CD4-positive, alpha-beta T cell treated with Interleukin-17A for 4 hours (primary cell): Measurements from ENCODE around the gene KDM6B.

Experiments used
- DNase-seq: peaks from one replicate; pipeline ENCODE4 v3.0.0-alpha.2; 2020; ENCODE audit warnings: mixed read lengths

KDM6B gene

GRCh38 chr17:7841396-7841914 lies 7.4 kb downstream of the KDM6B start:
- peak; percentile 97 for DNase-seq

- DNase-seq, result peak; percentile 86
Measured at GRCh38 chr17:7841915-7842379, 7.9 kb downstream of the KDM6B start.

- DNase-seq, result peak; percentile 93
Measured at GRCh38 chr17:7842380-7843256, 8.6 kb downstream of the KDM6B start.

DNA sequence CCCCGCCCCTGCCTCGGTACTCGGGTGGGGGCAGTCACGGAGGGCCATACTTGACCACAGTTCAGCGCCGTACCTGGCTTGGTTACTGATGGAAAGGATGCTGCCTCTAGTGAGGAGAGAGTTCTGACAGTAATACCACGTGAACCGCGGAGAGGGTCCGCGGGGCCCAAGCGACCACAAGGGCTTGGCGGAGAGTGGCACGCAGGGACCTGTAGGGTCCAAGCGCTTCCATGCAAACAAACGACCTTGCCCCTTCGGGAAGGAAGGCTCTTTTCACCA lies 9.2 kb downstream of the KDM6B start:
- no peak for DNase-seq

DNA sequence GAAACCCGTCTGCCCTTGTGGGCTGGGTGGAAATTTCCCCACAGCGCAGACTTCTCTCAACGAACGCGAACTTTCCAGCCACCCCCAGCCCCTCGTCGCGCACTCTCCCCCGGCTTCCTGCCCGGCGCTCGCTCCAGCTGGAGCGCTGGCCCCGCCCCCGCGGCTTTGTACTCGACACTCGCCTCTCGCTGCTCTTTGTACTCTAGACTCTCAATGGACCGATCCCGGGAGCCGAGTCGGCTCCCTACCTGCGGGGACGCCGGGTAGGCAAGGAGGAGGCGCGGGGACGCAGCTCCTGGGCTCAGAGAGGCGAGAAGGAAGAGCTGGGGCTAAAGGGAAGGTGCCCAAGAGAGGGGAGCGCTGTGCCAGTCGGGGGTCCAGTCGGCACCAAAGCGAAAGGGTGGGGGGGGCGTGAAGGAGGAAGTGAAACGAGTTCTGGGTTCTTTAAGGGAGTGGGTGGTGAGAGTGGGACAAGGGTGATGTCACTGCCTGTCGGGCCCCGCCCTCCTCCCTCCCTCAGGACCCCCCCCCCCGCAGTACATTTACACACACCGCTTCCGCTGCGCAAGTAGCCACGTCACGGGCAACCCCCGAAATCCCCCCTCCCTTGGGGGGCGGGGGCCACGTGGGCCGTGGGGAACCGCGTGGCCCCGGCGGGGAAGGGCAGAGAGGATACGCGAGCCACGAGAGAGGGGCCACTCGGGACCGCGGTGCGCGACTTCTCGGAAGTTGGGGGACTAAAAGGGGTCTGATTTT lies 9.7 kb downstream of the KDM6B start:
- DNase-seq, result peak; percentile 93

- DNase-seq, result peak; percentile 78
Measured at GRCh38 chr17:7844292-7845154, 10.5 kb downstream of the KDM6B start.

DNA sequence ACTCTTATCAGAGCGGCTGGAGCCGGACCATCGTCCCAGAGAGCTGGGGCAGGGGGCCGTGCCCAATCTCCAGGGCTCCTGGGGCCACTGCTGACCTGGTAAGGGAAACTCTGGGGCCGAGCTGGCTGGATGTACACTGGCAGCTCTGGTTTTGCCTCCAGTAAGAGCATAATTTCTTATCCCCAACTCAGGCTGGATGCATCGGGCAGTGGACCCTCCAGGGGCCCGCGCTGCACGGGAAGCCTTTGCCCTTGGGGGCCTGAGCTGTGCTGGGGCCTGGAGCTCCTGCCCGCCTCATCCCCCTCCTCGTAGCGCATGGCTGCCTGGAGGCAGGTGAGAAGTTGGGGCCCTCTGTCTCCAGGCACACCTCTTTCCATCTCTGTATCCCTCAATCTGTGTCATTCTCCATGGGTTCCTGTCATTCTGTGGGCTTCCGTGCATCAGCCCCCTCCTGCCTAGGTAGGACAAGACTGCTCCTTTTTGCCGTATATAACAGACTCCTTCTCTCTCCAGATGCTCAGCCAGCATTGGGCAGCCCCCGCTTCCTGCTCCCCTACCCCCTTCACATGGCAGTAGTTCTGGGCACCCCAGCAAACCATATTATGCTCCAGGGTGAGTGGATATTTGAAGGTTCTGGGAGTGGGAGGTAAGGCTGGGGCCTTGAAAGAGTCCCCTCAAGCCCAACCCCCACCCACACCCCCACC lies 11.5 kb downstream of the KDM6B start:
- DNase-seq, result no peak

DNA sequence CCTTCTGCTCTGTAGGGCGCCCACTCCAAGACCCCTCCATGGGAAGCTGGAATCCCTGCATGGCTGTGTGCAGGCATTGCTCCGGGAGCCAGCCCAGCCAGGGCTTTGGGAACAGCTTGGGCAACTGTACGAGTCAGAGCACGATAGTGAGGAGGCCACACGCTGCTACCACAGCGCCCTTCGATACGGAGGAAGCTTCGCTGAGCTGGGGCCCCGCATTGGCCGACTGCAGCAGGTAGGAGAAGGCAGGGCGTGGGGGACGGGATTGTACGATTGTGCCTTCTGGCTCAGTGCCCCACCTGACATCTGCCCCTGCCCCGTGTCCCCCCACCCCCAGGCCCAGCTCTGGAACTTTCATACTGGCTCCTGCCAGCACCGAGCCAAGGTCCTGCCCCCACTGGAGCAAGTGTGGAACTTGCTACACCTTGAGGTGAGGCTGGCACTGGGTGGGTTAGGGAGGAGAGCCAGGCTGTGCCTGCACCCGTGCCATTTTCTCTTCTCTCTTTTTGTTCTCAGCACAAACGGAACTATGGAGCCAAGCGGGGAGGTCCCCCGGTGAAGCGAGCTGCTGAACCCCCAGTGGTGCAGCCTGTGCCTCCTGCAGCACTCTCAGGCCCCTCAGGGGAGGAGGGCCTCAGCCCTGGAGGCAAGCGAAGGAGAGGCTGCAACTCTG lies 12.2 kb downstream of the KDM6B start:
- no peak for DNase-seq

DNA sequence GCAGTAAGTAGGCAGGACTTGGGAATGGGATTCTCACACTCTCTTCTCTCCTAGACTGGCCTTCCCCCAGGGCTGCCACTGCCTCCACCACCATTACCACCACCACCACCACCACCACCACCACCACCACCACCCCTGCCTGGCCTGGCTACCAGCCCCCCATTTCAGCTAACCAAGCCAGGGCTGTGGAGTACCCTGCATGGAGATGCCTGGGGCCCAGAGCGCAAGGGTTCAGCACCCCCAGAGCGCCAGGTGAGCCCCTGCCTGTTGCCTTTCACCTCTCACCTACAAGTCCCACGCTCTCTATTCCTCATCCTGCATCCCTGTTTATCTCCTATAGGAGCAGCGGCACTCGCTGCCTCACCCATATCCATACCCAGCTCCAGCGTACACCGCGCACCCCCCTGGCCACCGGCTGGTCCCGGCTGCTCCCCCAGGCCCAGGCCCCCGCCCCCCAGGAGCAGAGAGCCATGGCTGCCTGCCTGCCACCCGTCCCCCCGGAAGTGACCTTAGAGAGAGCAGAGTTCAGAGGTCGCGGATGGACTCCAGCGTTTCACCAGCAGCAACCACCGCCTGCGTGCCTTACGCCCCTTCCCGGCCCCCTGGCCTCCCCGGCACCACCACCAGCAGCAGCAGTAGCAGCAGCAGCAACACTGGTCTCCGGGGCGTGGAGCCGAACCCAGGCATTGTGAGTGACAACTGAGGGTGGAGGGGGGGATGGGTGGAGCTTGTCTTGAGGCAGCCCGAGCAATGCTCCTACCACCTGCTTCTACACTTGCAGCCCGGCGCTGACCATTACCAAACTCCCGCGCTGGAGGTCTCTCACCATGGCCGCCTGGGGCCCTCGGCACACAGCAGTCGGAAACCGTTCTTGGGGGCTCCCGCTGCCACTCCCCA lies 13.0 kb downstream of the KDM6B start:
- DNase-seq, result no peak

DNA sequence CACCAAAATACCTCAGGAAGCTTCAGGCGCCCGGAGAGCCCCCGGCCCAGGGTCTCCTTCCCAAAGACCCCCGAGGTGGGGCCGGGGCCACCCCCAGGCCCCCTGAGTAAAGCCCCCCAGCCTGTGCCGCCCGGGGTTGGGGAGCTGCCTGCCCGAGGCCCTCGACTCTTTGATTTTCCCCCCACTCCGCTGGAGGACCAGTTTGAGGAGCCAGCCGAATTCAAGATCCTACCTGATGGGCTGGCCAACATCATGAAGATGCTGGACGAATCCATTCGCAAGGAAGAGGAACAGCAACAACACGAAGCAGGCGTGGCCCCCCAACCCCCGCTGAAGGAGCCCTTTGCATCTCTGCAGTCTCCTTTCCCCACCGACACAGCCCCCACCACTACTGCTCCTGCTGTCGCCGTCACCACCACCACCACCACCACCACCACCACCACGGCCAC lies 14.1 kb downstream of the KDM6B start:
- DNase-seq, result no peak

- no peak for DNase-seq
Measured at GRCh38 chr17:7848739-7849129, 14.7 kb downstream of the KDM6B start.

GRCh38 chr17:7849130-7849750 lies 15.2 kb downstream of the KDM6B start:
- DNase-seq, result no peak

- no peak for DNase-seq
Measured at GRCh38 chr17:7849751-7850504, 15.9 kb downstream of the KDM6B start.

- no peak for DNase-seq
Measured at GRCh38 chr17:7850701-7851437, 16.9 kb downstream of the KDM6B start.

DNA sequence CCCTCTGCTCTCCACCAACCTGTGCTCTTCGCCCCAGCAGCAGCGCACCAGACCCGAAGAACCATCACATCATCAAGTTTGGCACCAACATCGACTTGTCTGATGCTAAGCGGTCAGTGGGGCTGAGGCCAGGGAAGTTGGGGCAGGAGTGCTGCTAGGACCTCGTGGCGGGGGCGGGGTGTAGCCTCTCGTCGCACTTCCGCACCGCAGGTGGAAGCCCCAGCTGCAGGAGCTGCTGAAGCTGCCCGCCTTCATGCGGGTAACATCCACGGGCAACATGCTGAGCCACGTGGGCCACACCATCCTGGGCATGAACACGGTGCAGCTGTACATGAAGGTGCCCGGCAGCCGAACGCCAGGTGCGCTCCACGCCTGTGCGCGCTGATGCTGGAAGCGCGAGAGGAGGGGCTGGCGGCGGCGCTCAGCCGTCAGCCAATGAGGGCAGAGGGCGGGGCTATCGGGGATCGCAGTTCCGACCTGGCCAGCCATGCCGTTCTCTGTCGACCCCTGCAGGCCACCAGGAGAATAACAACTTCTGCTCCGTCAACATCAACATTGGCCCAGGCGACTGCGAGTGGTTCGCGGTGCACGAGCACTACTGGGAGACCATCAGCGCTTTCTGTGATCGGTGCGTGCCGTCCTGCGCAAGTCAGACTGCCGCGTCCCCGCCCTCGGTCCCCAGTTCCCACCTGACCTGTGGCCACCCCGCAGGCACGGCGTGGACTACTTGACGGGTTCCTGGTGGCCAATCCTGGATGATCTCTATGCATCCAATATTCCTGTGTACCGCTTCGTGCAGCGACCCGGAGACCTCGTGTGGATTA lies 17.6 kb downstream of the KDM6B start:
- peak; percentile 98 for DNase-seq

- DNase-seq, result no peak
Measured at GRCh38 chr17:7852262-7852670, 18.2 kb downstream of the KDM6B start.

GRCh38 chr17:7852919-7853690 lies 19.1 kb downstream of the KDM6B start:
- DNase-seq, result no peak
